ENCODE measurements around the gene PIEZO2. TPM values are rescaled to one million over a fixed set of nuclear protein-coding genes. Genes with fewer than 3 reads are reported as not detected.

Gene PIEZO2
- total RNA-seq, 1 experiment from 2014 or later, result 10.7 TPM

DNA sequence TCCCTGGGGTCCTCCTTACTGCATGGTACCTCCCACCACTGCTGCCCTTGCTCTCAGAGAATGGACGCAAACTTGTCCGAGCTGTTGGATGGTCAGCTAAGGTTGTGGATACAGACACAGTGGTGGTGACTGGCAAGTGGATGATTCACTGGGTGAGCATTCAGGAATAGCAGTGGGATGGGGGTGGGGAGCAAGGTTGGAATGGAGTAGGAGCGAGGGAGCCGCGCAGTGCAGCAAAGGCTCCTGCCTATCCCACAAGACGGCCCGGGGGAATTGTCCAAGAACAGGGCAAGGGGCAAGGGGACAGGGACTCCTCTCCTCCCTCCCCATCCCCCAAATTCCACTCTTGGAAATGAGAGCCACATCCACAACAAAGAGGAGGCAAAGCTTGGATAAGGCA is 102.2 kb downstream of the PIEZO2 start (continued):
- TF ChIP-seq, protein P1, sequence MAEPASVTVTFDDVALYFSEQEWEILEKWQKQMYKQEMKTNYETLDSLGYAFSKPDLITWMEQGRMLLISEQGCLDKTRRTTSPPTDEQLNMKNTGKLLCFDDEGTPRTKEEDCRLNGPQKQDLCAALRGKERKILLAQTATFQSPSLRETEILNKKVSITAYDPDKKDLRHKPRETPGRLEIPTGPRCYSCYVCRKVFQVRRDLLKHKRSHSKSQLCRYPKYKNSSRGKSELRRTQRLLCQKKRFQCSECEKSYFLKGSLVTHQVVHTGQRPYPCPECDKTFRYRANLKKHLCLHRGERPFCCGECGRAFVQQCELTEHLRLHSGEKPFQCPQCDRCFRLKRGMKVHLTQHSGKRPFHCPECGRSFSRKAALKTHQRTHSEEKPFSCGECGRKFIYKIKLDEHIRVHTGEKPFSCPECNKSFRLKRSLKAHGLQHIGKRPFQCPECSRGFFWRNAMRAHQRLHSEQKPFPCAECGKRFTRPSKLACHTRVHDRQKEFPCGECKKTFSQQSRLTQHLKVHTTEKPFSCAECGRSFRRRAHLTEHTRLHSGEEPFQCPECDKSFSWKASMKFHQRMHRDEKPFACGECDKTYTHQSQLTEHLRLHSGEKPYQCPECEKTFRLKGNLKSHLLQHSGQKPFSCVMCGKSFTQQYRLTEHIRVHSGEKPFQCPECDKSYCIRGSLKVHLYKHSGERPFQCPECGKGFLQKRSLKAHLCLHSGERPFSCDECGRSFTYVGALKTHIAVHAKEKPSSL (CRISPR knock-in tag; conservative IDR thresholded peaks at IDR 0.05), result no peak
- no peak for TF ChIP-seq SMAD3 (CRISPR knock-in tag; IDR thresholded peaks at IDR 0.05; ENCODE audit: borderline replicate concordance)
- TF ChIP-seq, protein P2, sequence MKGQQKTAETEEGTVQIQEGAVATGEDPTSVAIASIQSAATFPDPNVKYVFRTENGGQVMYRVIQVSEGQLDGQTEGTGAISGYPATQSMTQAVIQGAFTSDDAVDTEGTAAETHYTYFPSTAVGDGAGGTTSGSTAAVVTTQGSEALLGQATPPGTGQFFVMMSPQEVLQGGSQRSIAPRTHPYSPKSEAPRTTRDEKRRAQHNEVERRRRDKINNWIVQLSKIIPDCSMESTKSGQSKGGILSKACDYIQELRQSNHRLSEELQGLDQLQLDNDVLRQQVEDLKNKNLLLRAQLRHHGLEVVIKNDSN (CRISPR knock-in tag; IDR thresholded peaks at IDR 0.05), result no peak
- TF ChIP-seq, protein P3, sequence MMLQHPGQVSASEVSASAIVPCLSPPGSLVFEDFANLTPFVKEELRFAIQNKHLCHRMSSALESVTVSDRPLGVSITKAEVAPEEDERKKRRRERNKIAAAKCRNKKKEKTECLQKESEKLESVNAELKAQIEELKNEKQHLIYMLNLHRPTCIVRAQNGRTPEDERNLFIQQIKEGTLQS (CRISPR knock-in tag; conservative IDR thresholded peaks at IDR 0.05), result no peak
- TF ChIP-seq RORB (CRISPR knock-in tag; IDR thresholded peaks at IDR 0.05), result no peak

DNA sequence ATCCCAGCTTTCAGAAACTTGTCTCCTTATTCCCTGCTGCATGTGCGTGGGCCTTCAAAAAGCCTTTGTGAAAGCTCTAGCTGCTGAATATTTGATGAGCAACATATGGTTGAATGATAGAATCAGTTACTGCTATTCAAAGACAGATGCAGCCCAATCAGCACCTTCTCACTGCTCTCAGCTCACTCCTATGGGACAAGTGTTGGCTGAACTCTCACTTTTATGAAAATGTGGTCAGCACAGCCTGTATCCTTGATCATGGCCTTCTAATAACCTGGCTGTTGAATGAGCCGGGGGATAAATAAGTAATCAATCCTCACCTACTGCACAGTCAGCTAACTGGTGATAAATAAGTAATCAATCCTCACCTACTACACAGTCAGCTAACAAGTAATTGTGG is 103.2 kb downstream of the PIEZO2 start:
- H3K4me3 Mint-ChIP-seq, result no peak overlapping the region
- ChIA-PET POLR2A (no interaction called here), CTCF (interaction anchor here (0.8 kb wide), 1 partner anchor 101 kb away, joined by 3 read pairs; no protein-coding TSS in a partner anchor)
- H3K36me3 Mint-ChIP-seq, result peaks cover 9% of the 10 kb centered on the region
- ATAC-seq (no peak), DNase-seq (ENCODE audit: low spot score) (no peak)
- H3K27ac Mint-ChIP-seq, result no peak overlapping the region
- H3K4me1 Mint-ChIP-seq, result peaks cover 11% of the 10 kb centered on the region; the same call in 1 of the 2 replicates
- peaks cover 8% of the 10 kb centered on the region; the same call in 1 of the 2 replicates for H3K9me3 Mint-ChIP-seq
- H3K27me3 Mint-ChIP-seq (ENCODE audit: low read depth), result no peaks in the 10 kb centered on the region
- TF ChIP-seq SOX15 (CRISPR knock-in tag; IDR thresholded peaks at IDR 0.05), result no peak
- TF ChIP-seq FOXK1 (CRISPR knock-in tag; IDR thresholded peaks at IDR 0.05), result no peak
- no peak for TF ChIP-seq TP53 (CRISPR knock-in tag; IDR thresholded peaks at IDR 0.05)
- no peak for TF ChIP-seq NFATC4 (CRISPR knock-in tag; IDR thresholded peaks at IDR 0.05)
- TF ChIP-seq ESRRA (CRISPR knock-in tag; IDR thresholded peaks at IDR 0.05; ENCODE audit: borderline replicate concordance), result no peak
- TF ChIP-seq FOXP1 (CRISPR knock-in tag; IDR thresholded peaks at IDR 0.05; ENCODE audit: borderline replicate concordance), result no peak
- TF ChIP-seq, protein P4, sequence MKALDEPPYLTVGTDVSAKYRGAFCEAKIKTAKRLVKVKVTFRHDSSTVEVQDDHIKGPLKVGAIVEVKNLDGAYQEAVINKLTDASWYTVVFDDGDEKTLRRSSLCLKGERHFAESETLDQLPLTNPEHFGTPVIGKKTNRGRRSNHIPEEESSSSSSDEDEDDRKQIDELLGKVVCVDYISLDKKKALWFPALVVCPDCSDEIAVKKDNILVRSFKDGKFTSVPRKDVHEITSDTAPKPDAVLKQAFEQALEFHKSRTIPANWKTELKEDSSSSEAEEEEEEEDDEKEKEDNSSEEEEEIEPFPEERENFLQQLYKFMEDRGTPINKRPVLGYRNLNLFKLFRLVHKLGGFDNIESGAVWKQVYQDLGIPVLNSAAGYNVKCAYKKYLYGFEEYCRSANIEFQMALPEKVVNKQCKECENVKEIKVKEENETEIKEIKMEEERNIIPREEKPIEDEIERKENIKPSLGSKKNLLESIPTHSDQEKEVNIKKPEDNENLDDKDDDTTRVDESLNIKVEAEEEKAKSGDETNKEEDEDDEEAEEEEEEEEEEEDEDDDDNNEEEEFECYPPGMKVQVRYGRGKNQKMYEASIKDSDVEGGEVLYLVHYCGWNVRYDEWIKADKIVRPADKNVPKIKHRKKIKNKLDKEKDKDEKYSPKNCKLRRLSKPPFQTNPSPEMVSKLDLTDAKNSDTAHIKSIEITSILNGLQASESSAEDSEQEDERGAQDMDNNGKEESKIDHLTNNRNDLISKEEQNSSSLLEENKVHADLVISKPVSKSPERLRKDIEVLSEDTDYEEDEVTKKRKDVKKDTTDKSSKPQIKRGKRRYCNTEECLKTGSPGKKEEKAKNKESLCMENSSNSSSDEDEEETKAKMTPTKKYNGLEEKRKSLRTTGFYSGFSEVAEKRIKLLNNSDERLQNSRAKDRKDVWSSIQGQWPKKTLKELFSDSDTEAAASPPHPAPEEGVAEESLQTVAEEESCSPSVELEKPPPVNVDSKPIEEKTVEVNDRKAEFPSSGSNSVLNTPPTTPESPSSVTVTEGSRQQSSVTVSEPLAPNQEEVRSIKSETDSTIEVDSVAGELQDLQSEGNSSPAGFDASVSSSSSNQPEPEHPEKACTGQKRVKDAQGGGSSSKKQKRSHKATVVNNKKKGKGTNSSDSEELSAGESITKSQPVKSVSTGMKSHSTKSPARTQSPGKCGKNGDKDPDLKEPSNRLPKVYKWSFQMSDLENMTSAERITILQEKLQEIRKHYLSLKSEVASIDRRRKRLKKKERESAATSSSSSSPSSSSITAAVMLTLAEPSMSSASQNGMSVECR (CRISPR knock-in tag; IDR thresholded peaks at IDR 0.05; ENCODE audit: borderline replicate concordance), result no peak
- TF ChIP-seq RELA (CRISPR knock-in tag; IDR thresholded peaks at IDR 0.05; ENCODE audit: borderline replicate concordance), result no peak
- no peak for TF ChIP-seq CREB1 (CRISPR knock-in tag; IDR thresholded peaks at IDR 0.05)
- no peak for TF ChIP-seq ZBTB21 (CRISPR knock-in tag; IDR thresholded peaks at IDR 0.05; ENCODE audit: borderline replicate concordance)
- no peak for TF ChIP-seq MYBL2 (CRISPR knock-in tag; IDR thresholded peaks at IDR 0.05)
- TF ChIP-seq, protein P5, sequence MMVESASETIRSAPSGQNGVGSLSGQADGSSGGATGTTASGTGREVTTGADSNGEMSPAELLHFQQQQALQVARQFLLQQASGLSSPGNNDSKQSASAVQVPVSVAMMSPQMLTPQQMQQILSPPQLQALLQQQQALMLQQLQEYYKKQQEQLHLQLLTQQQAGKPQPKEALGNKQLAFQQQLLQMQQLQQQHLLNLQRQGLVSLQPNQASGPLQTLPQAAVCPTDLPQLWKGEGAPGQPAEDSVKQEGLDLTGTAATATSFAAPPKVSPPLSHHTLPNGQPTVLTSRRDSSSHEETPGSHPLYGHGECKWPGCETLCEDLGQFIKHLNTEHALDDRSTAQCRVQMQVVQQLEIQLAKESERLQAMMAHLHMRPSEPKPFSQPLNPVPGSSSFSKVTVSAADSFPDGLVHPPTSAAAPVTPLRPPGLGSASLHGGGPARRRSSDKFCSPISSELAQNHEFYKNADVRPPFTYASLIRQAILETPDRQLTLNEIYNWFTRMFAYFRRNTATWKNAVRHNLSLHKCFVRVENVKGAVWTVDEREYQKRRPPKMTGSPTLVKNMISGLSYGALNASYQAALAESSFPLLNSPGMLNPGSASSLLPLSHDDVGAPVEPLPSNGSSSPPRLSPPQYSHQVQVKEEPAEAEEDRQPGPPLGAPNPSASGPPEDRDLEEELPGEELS (CRISPR knock-in tag; IDR thresholded peaks at IDR 0.05), result no peak
- no peak for TF ChIP-seq ZNF263 (CRISPR knock-in tag; IDR thresholded peaks at IDR 0.05; ENCODE audit: low read depth)
- no peak for TF ChIP-seq KAT7 (CRISPR knock-in tag; IDR thresholded peaks at IDR 0.05; ENCODE audit: borderline replicate concordance)
- TF ChIP-seq, protein P6, sequence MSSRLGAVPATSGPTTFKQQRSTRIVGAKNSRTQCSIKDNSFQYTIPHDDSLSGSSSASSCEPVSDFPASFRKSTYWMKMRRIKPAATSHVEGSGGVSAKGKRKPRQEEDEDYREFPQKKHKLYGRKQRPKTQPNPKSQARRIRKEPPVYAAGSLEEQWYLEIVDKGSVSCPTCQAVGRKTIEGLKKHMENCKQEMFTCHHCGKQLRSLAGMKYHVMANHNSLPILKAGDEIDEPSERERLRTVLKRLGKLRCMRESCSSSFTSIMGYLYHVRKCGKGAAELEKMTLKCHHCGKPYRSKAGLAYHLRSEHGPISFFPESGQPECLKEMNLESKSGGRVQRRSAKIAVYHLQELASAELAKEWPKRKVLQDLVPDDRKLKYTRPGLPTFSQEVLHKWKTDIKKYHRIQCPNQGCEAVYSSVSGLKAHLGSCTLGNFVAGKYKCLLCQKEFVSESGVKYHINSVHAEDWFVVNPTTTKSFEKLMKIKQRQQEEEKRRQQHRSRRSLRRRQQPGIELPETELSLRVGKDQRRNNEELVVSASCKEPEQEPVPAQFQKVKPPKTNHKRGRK (CRISPR knock-in tag; IDR thresholded peaks at IDR 0.05; ENCODE audit: borderline replicate concordance), result no peak
- TF ChIP-seq, protein P7, sequence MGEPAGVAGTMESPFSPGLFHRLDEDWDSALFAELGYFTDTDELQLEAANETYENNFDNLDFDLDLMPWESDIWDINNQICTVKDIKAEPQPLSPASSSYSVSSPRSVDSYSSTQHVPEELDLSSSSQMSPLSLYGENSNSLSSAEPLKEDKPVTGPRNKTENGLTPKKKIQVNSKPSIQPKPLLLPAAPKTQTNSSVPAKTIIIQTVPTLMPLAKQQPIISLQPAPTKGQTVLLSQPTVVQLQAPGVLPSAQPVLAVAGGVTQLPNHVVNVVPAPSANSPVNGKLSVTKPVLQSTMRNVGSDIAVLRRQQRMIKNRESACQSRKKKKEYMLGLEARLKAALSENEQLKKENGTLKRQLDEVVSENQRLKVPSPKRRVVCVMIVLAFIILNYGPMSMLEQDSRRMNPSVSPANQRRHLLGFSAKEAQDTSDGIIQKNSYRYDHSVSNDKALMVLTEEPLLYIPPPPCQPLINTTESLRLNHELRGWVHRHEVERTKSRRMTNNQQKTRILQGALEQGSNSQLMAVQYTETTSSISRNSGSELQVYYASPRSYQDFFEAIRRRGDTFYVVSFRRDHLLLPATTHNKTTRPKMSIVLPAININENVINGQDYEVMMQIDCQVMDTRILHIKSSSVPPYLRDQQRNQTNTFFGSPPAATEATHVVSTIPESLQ (CRISPR knock-in tag; IDR thresholded peaks at IDR 0.05), result no peak
- TF ChIP-seq PRRX2 (CRISPR knock-in tag; IDR thresholded peaks at IDR 0.05), result no peak
